A549 (cell line): Measurements from ENCODE around the gene ADIRF. TPM values are rescaled to one million over a fixed set of nuclear protein-coding genes. Genes with fewer than 3 reads are reported as not detected.

Experiments
- ATAC-seq, 2 experiments: fragments of 200-7000 bp in 1 of 2; fragments of >200 bp in 1 of 2; cut with Nextera tagmentation in 1 of 2; cut with Tn5 transposase in 1 of 2; 3 replicates each; pipeline versions ENCODE4 v1.8.0 to v1.9.1; 2018 to 2020; ENCODE audit warnings: mild to moderate bottlenecking in 1 of 2, moderate library complexity in 1 of 2
- CTCF ChIA-PET: fragments of 300-600 bp; sonication (Branson Sonifier 250); formaldehyde crosslinking; extraction: SDS; loops from one replicate; lab custom pipeline; 2021; ENCODE audit warnings: antibody characterized with exemption, inconsistent platforms; lab: Yijun Ruan, JAX
- POLR2A ChIA-PET: fragments of 350-600 bp; formaldehyde crosslinking; extraction: SDS; loops from one replicate; lab custom pipeline; 2021; ENCODE audit warnings: antibody characterized with exemption, inconsistent platforms; lab: Yijun Ruan, JAX
- DNase-seq, 2 experiments: peaks; one replicate each; pipeline versions ENCODE4 v3.0.0 to v3.0.0-alpha.2; 2011 to 2016; ENCODE audit warnings: low read depth in 1 of 2, low spot score in 1 of 2
- FAIRE-seq: peaks from 2 replicates; lab custom pipeline; 2011; peaks lifted over from hg19 to GRCh38; lab: Jason Lieb, UNC
- H3K27ac ChIP-seq, 2 experiments: fragments of >200 bp; sonication (Bioruptor Twin); formaldehyde crosslinking; 3 replicates each; pipeline ENCODE4 v1.5.1; 2016 to 2017
- H3K4me1 ChIP-seq: fragments of >200 bp; sonication (Bioruptor Twin); formaldehyde crosslinking; 3 replicates; pipeline ENCODE4 v1.6.1; 2016
- H3K4me2 ChIP-seq: fragments of >200 bp; sonication (Bioruptor Twin); formaldehyde crosslinking; 3 replicates; pipeline ENCODE4 v1.6.1; 2016
- H3K4me3 ChIP-seq: fragments of >200 bp; sonication (Bioruptor Twin); formaldehyde crosslinking; 3 replicates; pipeline ENCODE4 v1.5.1; 2016
- H3K9me3 ChIP-seq: fragments of >200 bp; sonication (Bioruptor Twin); formaldehyde crosslinking; 3 replicates; pipeline ENCODE4 v1.6.1; 2016
- ATOH8 ChIP-seq: fragments of 250-450 bp; sonication (Bioruptor Pico); IDR thresholded peaks from 2 replicates; pipeline ENCODE4 v1.5.0; 2020; ENCODE audit warnings: low read depth, mild to moderate bottlenecking, moderate library complexity
- BHLHE40 ChIP-seq: IDR thresholded peaks from 2 replicates; pipeline ENCODE4 v1.6.1; 2012; ENCODE audit warnings: low read depth, low read length, inconsistent platforms
- CBX2 ChIP-seq: fragments of 200-600 bp; sonication (generic); IDR thresholded peaks from 2 replicates; pipeline ENCODE4 v1.6.1; 2016; ENCODE audit warnings: low read depth, mild to moderate bottlenecking, borderline replicate concordance
- CBX8 ChIP-seq: fragments of 200-600 bp; sonication (generic); IDR thresholded peaks from 2 replicates; pipeline ENCODE4 v1.6.1; 2016
- CTCF ChIP-seq: fragments of >200 bp; sonication (Bioruptor Twin); formaldehyde crosslinking; IDR thresholded peaks from 3 replicates; pipeline ENCODE4 v1.5.1; 2016
- EHF ChIP-seq: fragments of 250-450 bp; sonication (Bioruptor Pico); IDR thresholded peaks from 2 replicates; pipeline ENCODE4 v1.5.0; 2020; ENCODE audit warnings: mild to moderate bottlenecking
- ELK1 ChIP-seq: fragments of 150-350 bp; IDR thresholded peaks from 2 replicates; pipeline ENCODE4 v1.6.1; 2014; ENCODE audit warnings: low read depth, mild to moderate bottlenecking, low read length
- ESRRA ChIP-seq: fragments of 150-350 bp; IDR thresholded peaks from 2 replicates; pipeline ENCODE4 v1.6.1; 2014; ENCODE audit warnings: mild to moderate bottlenecking, low read length, borderline replicate concordance
- HES2 ChIP-seq: fragments of >200 bp; sonication (Bioruptor Twin); formaldehyde crosslinking; IDR thresholded peaks from 2 replicates; pipeline ENCODE4 v1.6.1; 2016
- HEYL ChIP-seq: fragments of 250-450 bp; sonication (Bioruptor Pico); IDR thresholded peaks from 2 replicates; pipeline ENCODE4 v1.8.0; 2021; ENCODE audit warnings: mild to moderate bottlenecking, moderate library complexity
- HOXA7 ChIP-seq: fragments of 250-450 bp; sonication (Bioruptor Pico); IDR thresholded peaks from 2 replicates; pipeline ENCODE4 v1.5.0; 2020; ENCODE audit warnings: mild to moderate bottlenecking, moderate library complexity
- HOXB13 ChIP-seq: fragments of 250-450 bp; sonication (Bioruptor Pico); IDR thresholded peaks from 2 replicates; pipeline ENCODE4 v1.5.0; 2020; ENCODE audit warnings: low read depth, mild to moderate bottlenecking, moderate library complexity
- JUN ChIP-seq, 2 experiments: fragments of >200 bp; sonication (Bioruptor Twin); formaldehyde crosslinking; IDR thresholded peaks; 2 replicates in 1 of 2; 3 replicates in 1 of 2; pipeline ENCODE4 v1.6.1; 2016 to 2017
- KDM1A ChIP-seq: fragments of 200-600 bp; sonication (generic); IDR thresholded peaks from 2 replicates; pipeline ENCODE4 v1.6.1; 2016; ENCODE audit warnings: low read depth, mild to moderate bottlenecking
- KDM5A ChIP-seq: fragments of 200-600 bp; sonication (generic); IDR thresholded peaks from 2 replicates; pipeline ENCODE4 v1.6.1; 2016; ENCODE audit warnings: antibody characterized with exemption, mild to moderate bottlenecking
- MAX ChIP-seq: IDR thresholded peaks from 2 replicates; pipeline ENCODE4 v1.6.1; 2012
- MAZ ChIP-seq: fragments of 150-350 bp; IDR thresholded peaks from 2 replicates; pipeline ENCODE4 v1.6.1; 2014; ENCODE audit warnings: antibody characterized with exemption, low read depth, low read length, borderline replicate concordance
- NFE2L2 ChIP-seq: fragments of 150-350 bp; conservative IDR thresholded peaks from 2 replicates; pipeline ENCODE4 v1.6.1; 2014; ENCODE audit warnings: low read length
- NPAS2 ChIP-seq: fragments of 250-450 bp; sonication (Bioruptor Pico); IDR thresholded peaks from 2 replicates; pipeline ENCODE4 v1.8.0; 2022; ENCODE audit warnings: mild to moderate bottlenecking, moderate library complexity, borderline replicate concordance
- NR3C1 ChIP-seq: fragments of >200 bp; sonication (Bioruptor Twin); formaldehyde crosslinking; IDR thresholded peaks from 3 replicates; pipeline ENCODE4 v1.6.1; 2017
- POLR2A ChIP-seq: IDR thresholded peaks from 2 replicates; pipeline ENCODE4 v1.6.1; 2012; ENCODE audit warnings: mild to moderate bottlenecking, low read length
- RARB ChIP-seq: fragments of 250-450 bp; sonication (Bioruptor Pico); IDR thresholded peaks from 2 replicates; pipeline ENCODE4 v1.8.0; 2021; ENCODE audit warnings: mild to moderate bottlenecking, moderate library complexity
- REST ChIP-seq: fragments of 200-600 bp; sonication (generic); IDR thresholded peaks from 2 replicates; pipeline ENCODE4 v1.6.1; 2016; ENCODE audit warnings: antibody characterized with exemption, mild to moderate bottlenecking, moderate library complexity
- RFX5 ChIP-seq: fragments of 450-650 bp; IDR thresholded peaks from 2 replicates; pipeline ENCODE4 v1.7.1; 2014; ENCODE audit warnings: antibody characterized with exemption, mild to moderate bottlenecking, moderate library complexity
- RNF2 ChIP-seq: fragments of 200-600 bp; sonication (generic); IDR thresholded peaks from 2 replicates; pipeline ENCODE4 v1.6.1; 2016; ENCODE audit warnings: low read depth, mild to moderate bottlenecking, antibody characterized with exemption, moderate library complexity, borderline replicate concordance
- SMC3 ChIP-seq: fragments of >200 bp; sonication (Bioruptor Twin); formaldehyde crosslinking; IDR thresholded peaks from 3 replicates; pipeline ENCODE4 v1.6.1; 2018; ENCODE audit warnings: inconsistent platforms
- SREBF2 ChIP-seq: fragments of 450-650 bp; IDR thresholded peaks from 2 replicates; pipeline ENCODE4 v1.6.1; 2014; ENCODE audit warnings: mild to moderate bottlenecking, moderate library complexity
- TP53 ChIP-seq: fragments of 250-450 bp; sonication (Bioruptor Pico); IDR thresholded peaks from 2 replicates; pipeline ENCODE4 v1.5.0; 2021; ENCODE audit warnings: mild to moderate bottlenecking, moderate library complexity
- USF2 ChIP-seq: fragments of 450-650 bp; IDR thresholded peaks from 2 replicates; pipeline ENCODE4 v1.6.1; 2014; ENCODE audit warnings: antibody characterized with exemption
- ZFP36 ChIP-seq: fragments of 450-650 bp; IDR thresholded peaks from 2 replicates; pipeline ENCODE4 v1.6.1; 2014; ENCODE audit warnings: borderline replicate concordance; ENCODE audit not compliant: partially characterized antibody
- WGBS: methylation state at CpG from one replicate; pipeline ENCODE4 v1.1.6; 2017; ENCODE audit errors: missing lambda C conversion rate; 5-methylcytosine and 5-hydroxymethylcytosine counted together
- polyA plus RNA-seq, 4 experiments: library from polyadenylated mRNA; depleted of rRNA in 3 of 4; stranded (reverse); fragments of >200 nt; fragmentation: RNase III in 1 of 4; extraction: RNeasy Plus Mini Kit Qiagen cat#74134 plus additional on column Dnase treatment in 1 of 4; gene quantifications; 2 replicates in 3 of 4; 3 replicates in 1 of 4; pipeline ENCODE4 v1.2.3, GENCODE V29; 2011 to 2017

The ADIRF gene
- polyA plus RNA-seq, 2 of the 4 experiments (the other 2 are of a cell fraction) = not detected

- WGBS = 21% methylated on average over 1 of the region's 1 CpG
- ChIA-PET CTCF (interaction anchor here (0.7 to 2.6 kb wide), 5 partner anchors 9 to 35 kb away, joined by 3 to 15 read pairs (median 3); no protein-coding TSS in a partner anchor), POLR2A (no interaction called here)
- no peak for TF ChIP-seq HES2
- TF ChIP-seq RFX5 = no peak
- no peak for TF ChIP-seq HEYL
- no peak for TF ChIP-seq CBX8
- TF ChIP-seq ZFP36 = no peak
- no peak for TF ChIP-seq RARB (CRISPR knock-in tag)
- TF ChIP-seq ATOH8 (CRISPR knock-in tag) = no peak
- no peak for TF ChIP-seq TP53
- TF ChIP-seq REST = no peak
- TF ChIP-seq NR3C1 = no peak
- no peak for TF ChIP-seq SREBF2
- no peak for TF ChIP-seq HOXA7 (CRISPR knock-in tag)
- no peak for TF ChIP-seq CTCF
- no peak for TF ChIP-seq KDM5A
- no peak for TF ChIP-seq ESRRA
- TF ChIP-seq MAX = no peak
- no peak for TF ChIP-seq CBX2
- no peak for TF ChIP-seq JUN (IDR thresholded peaks at IDR 0.05)
- TF ChIP-seq KDM1A = no peak
- no peak for TF ChIP-seq BHLHE40
- Histone ChIP-seq H3K4me1 (peaks cover 18% of the 10 kb centered on the region), H3K4me2 (no peak overlapping the region), H3K9me3 (no peaks in the 10 kb centered on the region), H3K27ac (no peak overlapping the region), H3K4me3 (no peak overlapping the region)
- ATAC-seq = no peak
- DNase-seq = no peak
- no peak for FAIRE-seq
Observed at GRCh38 chr10:86950349-86950748, 17.9 kb upstream of the ADIRF start.

- no peak overlapping the region for H3K4me2 ChIP-seq
- no peaks in the 10 kb centered on the region for H3K9me3 ChIP-seq
- TF ChIP-seq USF2 (no peak), MAZ (no peak), POLR2A (no peak), EHF (no peak), HEYL (no peak), CBX2 (no peak), ATOH8 (CRISPR knock-in tag) (no peak), RNF2 (no peak), NPAS2 (CRISPR knock-in tag) (no peak), NFE2L2 (no peak), ELK1 (no peak), RARB (CRISPR knock-in tag) (no peak), SMC3 (no peak), RFX5 (no peak), KDM1A (no peak), HOXB13 (CRISPR knock-in tag) (no peak)
- FAIRE-seq (no peak), ATAC-seq (no peak), DNase-seq (no peak)
- ChIA-PET POLR2A (no interaction called here), CTCF (interaction anchor here (1.2 to 2.6 kb wide), 4 partner anchors 8 to 15 kb away, joined by 3 to 15 read pairs (median 3); no protein-coding TSS in a partner anchor)
- H3K27ac ChIP-seq = no peak overlapping the region
- no peak overlapping the region for H3K4me3 ChIP-seq
- peaks cover 17% of the 10 kb centered on the region for H3K4me1 ChIP-seq
Observed at GRCh38 chr10:86951184-86951761, 17.0 kb upstream of the ADIRF start.
